Liver (tissue), 9 donors: ENCODE data around the gene EBF3. TPM values are rescaled to one million over a fixed set of nuclear protein-coding genes. Genes with fewer than 3 reads are reported as not detected.

Source experiments
- DNase-seq: peaks from one replicate; pipeline ENCODE4 v3.0.0-alpha.2; 2017; ENCODE audit warnings: low spot score
- H3K27ac ChIP-seq, 2 donors: one replicate each; pipeline ENCODE4 v1.7.0; 2013; ENCODE audit warnings: inconsistent platforms in 2 of 2, low read length in 2 of 2, control low read depth in 1 of 2, low read depth in 1 of 2, mild to moderate bottlenecking in 1 of 2
- H3K27me3 ChIP-seq, 4 donors: one replicate each; pipeline versions ENCODE4 v1.6.1 to v1.7.0; 2013; ENCODE audit warnings: low read length in 3 of 4, inconsistent platforms in 1 of 4, mild to moderate bottlenecking in 1 of 4, moderate library complexity in 1 of 4; ENCODE audit not compliant: control insufficient read depth in 4 of 4, insufficient read depth in 4 of 4
- H3K36me3 ChIP-seq, 4 donors: one replicate each; pipeline versions ENCODE4 v1.6.1 to v1.7.0; 2013; ENCODE audit warnings: low read length in 3 of 4, mild to moderate bottlenecking in 3 of 4, low read depth in 1 of 4, moderate library complexity in 1 of 4; ENCODE audit not compliant: control insufficient read depth in 4 of 4, insufficient read depth in 3 of 4
- H3K4me1 ChIP-seq, 4 donors: one replicate each; pipeline versions ENCODE4 v1.6.1 to v1.7.0; 2013; ENCODE audit warnings: low read length in 3 of 4, mild to moderate bottlenecking in 3 of 4, moderate library complexity in 1 of 4; ENCODE audit not compliant: control insufficient read depth in 4 of 4, insufficient read depth in 4 of 4
- H3K4me3 ChIP-seq, 3 donors: one replicate each; pipeline versions ENCODE4 v1.6.1 to v1.7.0; 2013; ENCODE audit warnings: low read length in 3 of 3, control low read depth in 1 of 3, low read depth in 1 of 3, mild to moderate bottlenecking in 1 of 3
- H3K9ac ChIP-seq, 2 donors: one replicate each; pipeline ENCODE4 v1.7.0; 2013; ENCODE audit warnings: low read length in 2 of 2, mild to moderate bottlenecking in 2 of 2, moderate library complexity in 2 of 2, control low read depth in 1 of 2, low read depth in 1 of 2
- H3K9me3 ChIP-seq, 4 donors: one replicate each; pipeline versions ENCODE4 v1.6.1 to v1.7.0; 2013; ENCODE audit warnings: low read length in 3 of 4; ENCODE audit not compliant: control insufficient read depth in 4 of 4
- ATF3 ChIP-seq: IDR thresholded peaks from 2 replicates; pipeline ENCODE4 v1.6.1; 2016; ENCODE audit warnings: antibody characterized with exemption
- EGR1 ChIP-seq, 2 donors: IDR thresholded peaks; 2 replicates each; pipeline ENCODE4 v1.6.1; 2016 to 2018; ENCODE audit warnings: antibody characterized with exemption in 2 of 2, low read depth in 2 of 2
- FOXA1 ChIP-seq: IDR thresholded peaks from 2 replicates; pipeline ENCODE4 v1.6.1; 2016; ENCODE audit warnings: antibody characterized with exemption
- FOXA2 ChIP-seq: IDR thresholded peaks from 2 replicates; pipeline ENCODE4 v1.6.1; 2016; ENCODE audit warnings: antibody characterized with exemption
- GABPA ChIP-seq, 2 donors: IDR thresholded peaks in 1 of 2; conservative IDR thresholded peaks in 1 of 2; 2 replicates each; pipeline ENCODE4 v1.6.1; 2016; ENCODE audit warnings: antibody characterized with exemption in 2 of 2, mild to moderate bottlenecking in 1 of 2, moderate library complexity in 1 of 2
- JUND ChIP-seq, 2 donors: IDR thresholded peaks; 2 replicates each; pipeline ENCODE4 v1.6.1; 2016; ENCODE audit warnings: antibody characterized with exemption in 2 of 2
- NR2F2 ChIP-seq: IDR thresholded peaks from 2 replicates; pipeline ENCODE4 v1.6.1; 2016; ENCODE audit warnings: antibody characterized with exemption
- RAD21 ChIP-seq, 2 donors: IDR thresholded peaks; 2 replicates each; pipeline ENCODE4 v1.6.1; 2016; ENCODE audit warnings: antibody characterized with exemption in 2 of 2, mild to moderate bottlenecking in 2 of 2
- REST ChIP-seq: IDR thresholded peaks from 2 replicates; pipeline ENCODE4 v1.6.1; 2016; ENCODE audit warnings: antibody characterized with exemption, mild to moderate bottlenecking
- RXRA ChIP-seq, 2 donors: IDR thresholded peaks; 2 replicates each; pipeline ENCODE4 v1.6.1; 2017 to 2018; ENCODE audit warnings: antibody characterized with exemption in 2 of 2, mild to moderate bottlenecking in 1 of 2
- SP1 ChIP-seq: IDR thresholded peaks from 2 replicates; pipeline ENCODE4 v1.6.1; 2018; ENCODE audit warnings: antibody characterized with exemption, mild to moderate bottlenecking
- TAF1 ChIP-seq: conservative IDR thresholded peaks from 2 replicates; pipeline ENCODE4 v1.6.1; 2016; ENCODE audit warnings: antibody characterized with exemption, mild to moderate bottlenecking
- YY1 ChIP-seq: IDR thresholded peaks from 2 replicates; pipeline ENCODE4 v1.6.1; 2016; ENCODE audit warnings: antibody characterized with exemption, mild to moderate bottlenecking
- WGBS: extraction: QIAGEN DNeasy Blood & Tissue Kit; methylation state at CpG from one replicate; pipeline ENCODE4 v1.1.7; 2013; 5-methylcytosine and 5-hydroxymethylcytosine counted together
- polyA plus RNA-seq, 2 donors: library from polyadenylated mRNA; stranded (reverse) in 1 of 2; unstranded in 1 of 2; fragments of 200-250 nt in 1 of 2; fragments of >200 nt in 1 of 2; fragmentation: Nextera tagmentation in 1 of 2; extraction: Ambion mirVana in 1 of 2; gene quantifications; one replicate each; pipeline versions ENCODE4 v1.2.1 to v1.2.3, GENCODE V29; 2013 to 2015
- total RNA-seq, 2 donors: library from RNA; depleted of rRNA; stranded (reverse); fragments of >200 nt; gene quantifications; one replicate each; pipeline ENCODE4 v1.2.3, GENCODE V29; 2014
- TF ChIP-seq, protein P1 (sequence below): IDR thresholded peaks from 2 replicates; pipeline ENCODE4 v1.6.1; 2016; ENCODE audit warnings: antibody characterized with exemption
- TF ChIP-seq, protein P2 (sequence below): IDR thresholded peaks from 2 replicates; pipeline ENCODE4 v1.6.1; 2016; ENCODE audit warnings: antibody characterized with exemption
- TF ChIP-seq, protein P3 (sequence below): fragments of 150-350 bp; IDR thresholded peaks from 2 replicates; pipeline ENCODE4 v1.5.1; 2017; ENCODE audit warnings: improper control_type of control experiment, low read depth, low read length; ENCODE audit not compliant: missing input control
- donor health status: healthy.
- donor health status: healthy.
- donor health status: healthy.
- donor health status: healthy.
- donor health status: healthy.

Gene EBF3
- total and polyA plus RNA-seq, 4 donors = 0.02 to 0.08 TPM; not detected in 2

GRCh38 chr10:129964611-129965424 lies 744 bp upstream of the EBF3 start:
- Histone ChIP-seq H3K27ac (no peak overlapping the region), H3K4me3 (peak overlapping the region in 1 of 3 donors; percentile 57), H3K9me3 (no peaks in the 10 kb centered on the region), H3K9ac (no peak overlapping the region), H3K36me3 (no peaks in the 10 kb centered on the region), H3K4me1 (peaks cover 30 to 57% (median 34%) of the 10 kb centered on the region in 4 donors), H3K27me3 (peaks cover 6 to 40% (median 18%) of the 10 kb centered on the region in 4 donors)
- TF ChIP-seq GABPA (IDR thresholded peaks at IDR 0.05 in 1 of 2, conservative IDR thresholded peaks at IDR 0.05 in 1 of 2) (no peak), RAD21 (IDR thresholded peaks at IDR 0.05) (no peak), ATF3 (no peak), NR2F2 (no peak), RXRA (IDR thresholded peaks at IDR 0.05) (no peak), TAF1 (no peak), FOXA2 (no peak), REST (no peak), SP1 (no peak), YY1 (no peak), FOXA1 (no peak), EGR1 (IDR thresholded peaks at IDR 0.05; ENCODE audit: low read depth in 2 of 2) (no peak), JUND (IDR thresholded peaks at IDR 0.05) (no peak)
- TF ChIP-seq, protein P1, sequence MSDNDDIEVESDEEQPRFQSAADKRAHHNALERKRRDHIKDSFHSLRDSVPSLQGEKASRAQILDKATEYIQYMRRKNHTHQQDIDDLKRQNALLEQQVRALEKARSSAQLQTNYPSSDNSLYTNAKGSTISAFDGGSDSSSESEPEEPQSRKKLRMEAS = no peak
- TF ChIP-seq, protein P2, sequence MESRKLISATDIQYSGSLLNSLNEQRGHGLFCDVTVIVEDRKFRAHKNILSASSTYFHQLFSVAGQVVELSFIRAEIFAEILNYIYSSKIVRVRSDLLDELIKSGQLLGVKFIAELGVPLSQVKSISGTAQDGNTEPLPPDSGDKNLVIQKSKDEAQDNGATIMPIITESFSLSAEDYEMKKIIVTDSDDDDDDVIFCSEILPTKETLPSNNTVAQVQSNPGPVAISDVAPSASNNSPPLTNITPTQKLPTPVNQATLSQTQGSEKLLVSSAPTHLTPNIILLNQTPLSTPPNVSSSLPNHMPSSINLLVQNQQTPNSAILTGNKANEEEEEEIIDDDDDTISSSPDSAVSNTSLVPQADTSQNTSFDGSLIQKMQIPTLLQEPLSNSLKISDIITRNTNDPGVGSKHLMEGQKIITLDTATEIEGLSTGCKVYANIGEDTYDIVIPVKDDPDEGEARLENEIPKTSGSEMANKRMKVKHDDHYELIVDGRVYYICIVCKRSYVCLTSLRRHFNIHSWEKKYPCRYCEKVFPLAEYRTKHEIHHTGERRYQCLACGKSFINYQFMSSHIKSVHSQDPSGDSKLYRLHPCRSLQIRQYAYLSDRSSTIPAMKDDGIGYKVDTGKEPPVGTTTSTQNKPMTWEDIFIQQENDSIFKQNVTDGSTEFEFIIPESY = no peak
- TF ChIP-seq, protein P3, sequence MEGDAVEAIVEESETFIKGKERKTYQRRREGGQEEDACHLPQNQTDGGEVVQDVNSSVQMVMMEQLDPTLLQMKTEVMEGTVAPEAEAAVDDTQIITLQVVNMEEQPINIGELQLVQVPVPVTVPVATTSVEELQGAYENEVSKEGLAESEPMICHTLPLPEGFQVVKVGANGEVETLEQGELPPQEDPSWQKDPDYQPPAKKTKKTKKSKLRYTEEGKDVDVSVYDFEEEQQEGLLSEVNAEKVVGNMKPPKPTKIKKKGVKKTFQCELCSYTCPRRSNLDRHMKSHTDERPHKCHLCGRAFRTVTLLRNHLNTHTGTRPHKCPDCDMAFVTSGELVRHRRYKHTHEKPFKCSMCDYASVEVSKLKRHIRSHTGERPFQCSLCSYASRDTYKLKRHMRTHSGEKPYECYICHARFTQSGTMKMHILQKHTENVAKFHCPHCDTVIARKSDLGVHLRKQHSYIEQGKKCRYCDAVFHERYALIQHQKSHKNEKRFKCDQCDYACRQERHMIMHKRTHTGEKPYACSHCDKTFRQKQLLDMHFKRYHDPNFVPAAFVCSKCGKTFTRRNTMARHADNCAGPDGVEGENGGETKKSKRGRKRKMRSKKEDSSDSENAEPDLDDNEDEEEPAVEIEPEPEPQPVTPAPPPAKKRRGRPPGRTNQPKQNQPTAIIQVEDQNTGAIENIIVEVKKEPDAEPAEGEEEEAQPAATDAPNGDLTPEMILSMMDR = no peak
- WGBS = 7% methylated on average over 82 of the region's 82 CpGs
- no peak for DNase-seq
